ENCODE data around the gene EIF4EBP3.
"Not testable (repeated sequence)": the region's sequence is repeated elsewhere in the genome, so short reads cannot be mapped to it uniquely, and the experiment has no call there.

The EIF4EBP3 gene

GRCh38 chr5:140571105-140571504, 23.6 kb downstream of the EIF4EBP3 start:
- no peak overlapping the region for H3K4me3 ChIP-seq (ENCODE audit: low read length)

DNA sequence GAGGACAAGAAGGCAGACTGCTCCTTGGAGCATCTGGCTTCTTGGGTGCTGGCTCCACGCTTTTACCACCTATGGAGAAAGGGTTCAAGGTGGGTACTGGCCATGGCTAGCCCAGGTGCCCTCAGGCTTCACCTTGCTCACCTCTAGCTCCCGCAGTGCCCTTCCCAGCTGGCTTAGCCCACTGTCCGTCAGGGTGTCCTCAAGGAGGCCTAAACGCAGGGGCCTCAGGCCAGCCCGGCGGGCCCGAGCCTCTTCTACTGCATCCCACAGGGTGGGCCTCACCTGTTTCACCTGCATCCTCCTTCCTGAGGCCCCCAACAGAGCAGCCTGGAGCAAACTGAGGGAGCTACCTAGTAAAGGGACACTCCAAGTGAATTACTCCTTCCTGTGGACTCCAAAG, 26.2 kb downstream of the EIF4EBP3 start:
- no peak overlapping the region for H3K4me3 ChIP-seq (ENCODE audit: low read length)
- DNase-seq (ENCODE audit: low read depth, low spot score), result no peak

More at GRCh38 chr5:140571105-140571504, 23.6 kb downstream of the EIF4EBP3 start:
- DNase-seq (ENCODE audit: low read depth, low spot score), result no peak

- DNase-seq (ENCODE audit: low read depth, low spot score), result no peak
- no peak overlapping the region for H3K4me3 ChIP-seq (ENCODE audit: low read length)
Observed at GRCh38 chr5:140574165-140574564, 26.7 kb downstream of the EIF4EBP3 start.

DNA sequence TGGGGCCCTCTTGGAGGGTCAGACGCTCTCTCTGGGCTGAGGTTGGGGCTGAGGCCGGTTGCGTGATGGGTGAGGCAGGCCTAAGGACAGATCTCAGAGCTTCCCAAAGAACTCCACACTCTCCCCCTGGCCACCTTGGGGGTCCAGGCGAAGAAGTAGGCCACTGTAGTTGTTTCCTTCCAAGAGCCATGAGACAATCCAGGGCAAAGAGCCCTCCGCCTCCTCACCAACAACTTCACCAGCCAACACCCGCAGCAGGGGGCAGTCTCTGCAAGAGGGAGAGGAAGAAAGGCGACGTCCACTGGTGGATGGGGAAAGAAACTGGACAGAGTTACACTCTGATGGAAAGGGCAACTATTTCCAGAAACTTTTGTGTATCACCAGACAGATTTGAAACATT, 27.8 kb downstream of the EIF4EBP3 start:
- no peak overlapping the region for H3K4me3 ChIP-seq (ENCODE audit: low read length)
- DNase-seq (ENCODE audit: low read depth, low spot score), result no peak

DNA sequence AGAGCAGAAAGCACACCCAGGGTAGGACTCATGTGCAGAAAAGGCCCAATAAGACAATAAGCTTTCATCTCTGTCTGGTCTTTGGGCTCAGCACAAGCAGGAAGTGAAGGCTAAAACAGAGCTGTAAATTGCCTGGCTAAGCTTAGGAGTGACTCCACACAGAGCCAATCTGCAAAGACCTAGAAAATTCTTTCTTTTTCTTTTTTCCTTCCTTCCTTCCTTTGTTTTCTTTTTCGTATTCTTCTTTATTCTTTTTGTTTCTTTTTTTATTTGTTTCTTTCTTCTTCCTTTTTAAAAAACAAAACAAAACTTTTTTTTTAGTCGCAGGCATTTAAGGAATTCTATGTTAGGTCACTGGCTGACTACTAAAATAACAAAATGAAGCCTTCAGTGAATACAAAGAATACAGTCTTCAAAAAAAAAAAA, 29.3 kb downstream of the EIF4EBP3 start:
- no peak overlapping the region for H3K4me3 ChIP-seq (ENCODE audit: low read length)
- DNase-seq (ENCODE audit: low read depth, low spot score), result no peak

GRCh38 chr5:140579188-140579747, 31.8 kb downstream of the EIF4EBP3 start:
- not testable (repeated sequence) for DNase-seq (ENCODE audit: low read depth, low spot score); H3K4me3 ChIP-seq (ENCODE audit: low read length)

DNA sequence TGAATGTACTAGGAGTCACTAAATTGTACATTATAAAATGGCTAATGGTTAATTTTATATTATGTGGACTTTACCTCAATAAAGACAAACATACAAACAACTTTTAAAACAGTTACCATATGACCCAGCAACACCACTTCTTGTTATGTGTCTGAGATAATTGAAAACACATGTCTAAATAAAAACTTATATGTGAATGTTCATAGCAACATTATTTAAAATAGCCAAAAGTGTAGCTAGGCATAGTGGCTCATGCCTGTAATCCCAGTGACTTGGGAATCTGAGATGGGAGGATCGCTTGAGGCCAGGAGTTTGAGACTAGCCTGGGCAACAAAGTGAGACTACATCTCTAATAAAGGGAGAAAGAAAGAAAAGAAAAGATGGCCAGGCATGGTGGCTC, 40.0 kb downstream of the EIF4EBP3 start:
- H3K4me3 ChIP-seq (ENCODE audit: low read length), result no peak overlapping the region
- no peak for DNase-seq (ENCODE audit: low read depth, low spot score)

DNA sequence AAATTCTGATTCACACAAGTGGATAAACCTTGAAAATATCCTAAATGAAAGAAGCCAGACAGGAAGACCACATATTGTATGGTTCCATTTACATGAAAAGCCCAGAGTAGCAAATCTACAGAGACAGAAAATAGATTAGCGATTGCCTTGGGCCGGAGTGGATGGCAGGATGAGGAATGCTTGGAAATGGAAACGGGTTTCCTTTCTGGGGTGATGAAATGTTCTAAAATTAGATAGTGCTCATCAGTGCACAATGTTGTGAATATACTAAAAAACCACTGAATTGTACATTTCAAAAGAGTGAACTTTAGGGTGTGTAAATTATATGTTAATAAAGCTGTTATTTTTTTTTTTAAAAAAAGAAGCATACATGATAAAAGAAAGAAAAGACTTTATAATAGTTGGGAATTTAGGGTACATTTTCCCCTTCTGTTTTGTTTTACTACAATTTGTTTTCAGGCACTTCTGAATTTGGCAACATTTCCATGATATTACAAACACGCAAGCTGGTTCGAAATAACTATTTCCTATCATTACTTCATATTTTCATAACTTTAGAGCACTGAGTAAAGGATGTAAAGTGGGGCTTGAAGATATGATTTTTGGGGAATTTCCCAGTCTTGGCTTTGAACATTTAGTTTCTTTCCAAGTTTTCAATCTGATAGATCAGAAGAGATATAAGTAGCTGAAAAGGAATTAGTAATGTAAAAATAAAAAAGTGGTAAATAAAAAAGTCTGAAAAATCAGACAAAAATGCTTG, 41.0 kb downstream of the EIF4EBP3 start:
- DNase-seq (ENCODE audit: low read depth, low spot score), result no peak
- no peak overlapping the region for H3K4me3 ChIP-seq (ENCODE audit: low read length)

- no peak for DNase-seq (ENCODE audit: low read depth, low spot score)
- H3K4me3 ChIP-seq (ENCODE audit: low read length), result no peak overlapping the region
Observed at GRCh38 chr5:140590861-140591260, 43.4 kb downstream of the EIF4EBP3 start.

DNA sequence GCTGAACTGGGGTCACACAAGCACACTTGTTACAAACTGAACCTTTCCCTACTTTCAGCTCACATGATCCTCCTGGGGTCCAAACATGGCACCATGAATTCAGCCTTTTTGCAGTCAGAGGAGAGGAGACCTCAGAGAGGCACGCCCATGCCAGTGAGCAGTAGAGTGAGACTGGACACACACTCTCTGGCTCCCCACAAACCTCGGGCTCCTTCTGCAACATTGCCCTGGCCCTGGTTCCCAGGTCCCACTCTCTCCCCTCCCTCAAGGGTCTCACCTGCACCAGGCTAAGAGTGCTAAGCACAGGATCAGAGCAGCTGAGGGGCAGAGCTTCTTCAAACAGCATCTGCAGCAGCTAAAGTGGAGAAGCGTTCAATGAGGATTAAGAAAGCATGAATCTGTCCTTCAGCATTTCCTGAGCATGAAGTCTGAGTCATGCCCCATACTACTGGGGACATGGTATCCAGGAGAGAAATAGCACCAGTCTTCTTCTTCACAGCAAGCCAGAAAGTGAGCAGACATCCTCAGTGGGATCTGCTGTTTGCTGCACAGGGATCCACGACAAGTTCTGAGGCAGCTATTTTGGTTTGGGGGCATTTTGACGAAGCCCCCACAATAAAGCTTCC, 44.4 kb downstream of the EIF4EBP3 start:
- no peak for DNase-seq (ENCODE audit: low read depth, low spot score)
- H3K4me3 ChIP-seq (ENCODE audit: low read length), result no peak overlapping the region

DNA sequence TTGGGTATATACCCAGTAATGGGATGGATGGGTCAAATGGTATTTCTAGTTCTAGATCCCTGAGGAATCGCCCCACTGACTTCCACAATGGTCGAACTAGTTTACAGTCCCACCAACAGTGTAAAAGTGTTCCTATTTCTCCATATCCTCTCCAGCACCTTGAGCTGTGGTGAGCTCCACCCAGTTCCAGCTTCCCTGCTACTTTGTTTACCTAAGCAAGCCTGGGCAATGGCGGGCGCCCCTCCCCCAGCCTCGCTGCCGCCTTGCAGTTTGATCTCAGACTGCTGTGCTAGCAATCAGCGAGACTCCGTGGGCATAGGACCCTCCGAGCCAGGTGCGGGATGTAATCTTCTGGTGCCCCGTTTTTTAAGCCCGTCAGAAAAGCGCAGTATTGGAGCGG, 45.6 kb downstream of the EIF4EBP3 start:
- H3K4me3 ChIP-seq (ENCODE audit: low read length); DNase-seq (ENCODE audit: low read depth, low spot score): not testable (repeated sequence)

GRCh38 chr5:140594169-140594568, 46.7 kb downstream of the EIF4EBP3 start:
- H3K4me3 ChIP-seq (ENCODE audit: low read length), result no peak overlapping the region
- no peak for DNase-seq (ENCODE audit: low read depth, low spot score)

- no peak for DNase-seq (ENCODE audit: low read depth, low spot score)
- H3K4me3 ChIP-seq (ENCODE audit: low read length), result no peak overlapping the region
Observed at GRCh38 chr5:140595538-140596300, 48.3 kb downstream of the EIF4EBP3 start.

DNA sequence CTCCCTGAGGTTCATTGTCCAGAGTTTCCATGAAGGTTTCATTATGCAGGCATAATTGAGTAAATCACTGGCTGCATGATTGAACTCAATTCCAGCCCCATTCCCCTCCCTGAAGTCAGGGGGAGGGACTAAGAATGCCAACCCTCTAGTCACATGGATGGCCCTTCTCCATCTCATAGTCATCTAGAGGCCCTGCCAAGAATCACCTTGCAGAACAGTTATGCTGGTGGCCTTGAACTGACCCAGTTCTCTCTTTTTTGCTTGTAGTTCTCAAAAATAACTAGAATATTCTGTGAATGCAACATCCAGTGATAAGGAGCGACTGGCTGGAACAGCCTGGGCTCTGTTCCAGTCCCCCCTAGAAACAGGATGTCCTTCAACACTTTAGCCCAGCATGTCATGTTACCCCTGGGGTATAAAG, 48.9 kb downstream of the EIF4EBP3 start:
- H3K4me3 ChIP-seq (ENCODE audit: low read length), result no peak overlapping the region
- no peak for DNase-seq (ENCODE audit: low read depth, low spot score)

- H3K4me3 ChIP-seq (ENCODE audit: low read length), result no peak overlapping the region
- DNase-seq (ENCODE audit: low read depth, low spot score), result no peak
Observed at GRCh38 chr5:140598836-140599235, 51.4 kb downstream of the EIF4EBP3 start.
